Ectodermal cell (in vitro differentiated cells): ENCODE results near the gene NECAB2.
"Not testable (repeated sequence)": the region's sequence is repeated elsewhere in the genome, so short reads cannot be mapped to it uniquely, and the experiment has no call there.

Source experiments
- H3K27ac ChIP-seq: 2 replicates; pipeline ENCODE4 v1.7.0; 2013; ENCODE audit warnings: mild to moderate bottlenecking, low read depth, low read length; ENCODE audit not compliant: insufficient read depth, poor library complexity, severe bottlenecking
- H3K27me3 ChIP-seq: 2 replicates; pipeline ENCODE4 v1.7.0; 2013; ENCODE audit warnings: mild to moderate bottlenecking, low read length; ENCODE audit not compliant: insufficient read depth, control insufficient read depth, poor library complexity, severe bottlenecking
- H3K36me3 ChIP-seq: one replicate; pipeline ENCODE4 v1.7.0; 2013; ENCODE audit warnings: low read length; ENCODE audit not compliant: control insufficient read depth, insufficient read depth
- H3K4me1 ChIP-seq: one replicate; pipeline ENCODE4 v1.7.0; 2013; ENCODE audit warnings: low read length; ENCODE audit not compliant: control insufficient read depth, insufficient read depth
- H3K4me3 ChIP-seq: 2 replicates; pipeline ENCODE4 v1.7.0; 2013; ENCODE audit warnings: low read depth, low read length, control low read depth; ENCODE audit not compliant: insufficient read depth
- H3K9me3 ChIP-seq: 2 replicates; pipeline ENCODE4 v1.7.0; 2013; ENCODE audit warnings: mild to moderate bottlenecking, low read length, moderate library complexity; ENCODE audit not compliant: control insufficient read depth
- WGBS, 2 experiments: methylation state at CpG; one replicate each; pipeline ENCODE4 v1.1.7; 2013; ENCODE audit warnings: missing lambda C conversion rate in 2 of 2; 5-methylcytosine and 5-hydroxymethylcytosine counted together

Gene NECAB2

DNA sequence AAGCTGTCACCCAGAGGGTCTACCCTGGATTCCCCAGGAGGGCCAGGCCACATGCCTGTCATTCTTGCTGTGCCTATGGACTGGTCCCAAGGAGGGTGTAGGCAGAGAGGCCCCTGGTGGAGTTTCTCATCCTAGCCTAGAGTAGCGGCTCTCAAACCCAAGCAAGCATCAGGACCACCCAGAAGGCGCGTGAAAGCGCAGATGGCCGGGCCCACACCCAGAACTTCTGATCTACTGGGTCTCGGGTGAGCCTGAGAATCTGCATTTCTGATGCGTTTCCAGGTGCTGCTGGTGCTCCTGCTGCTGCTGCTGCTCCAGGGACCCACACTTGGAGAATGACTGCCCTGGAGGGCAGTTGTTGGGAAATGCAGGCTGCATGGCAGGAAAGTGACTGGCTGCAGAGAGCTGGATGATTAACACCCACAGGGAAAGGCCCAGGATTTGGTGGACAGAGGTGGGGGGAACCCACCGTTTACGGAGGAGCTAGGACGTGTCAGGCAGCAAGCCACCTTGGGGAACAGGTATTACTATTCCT, 24.5 kb upstream of the NECAB2 start:
- Histone ChIP-seq H3K36me3 (no peaks in the 10 kb centered on the region), H3K27me3 (no peaks in the 10 kb centered on the region), H3K4me1 (no peaks in the 10 kb centered on the region), H3K9me3 (no peaks in the 10 kb centered on the region), H3K4me3 (no peak overlapping the region), H3K27ac (no peak overlapping the region)
- 92 to 93% methylated on average over 10 of the region's 10 CpGs for WGBS, 2 experiments

- Histone ChIP-seq H3K9me3 (no peaks in the 10 kb centered on the region), H3K27ac (no peak overlapping the region), H3K27me3 (no peaks in the 10 kb centered on the region), H3K36me3 (no peaks in the 10 kb centered on the region), H3K4me1 (no peaks in the 10 kb centered on the region), H3K4me3 (no peak overlapping the region)
- 93 to 95% methylated on average over 10 of the region's 10 CpGs for WGBS, 2 experiments
Measured at GRCh38 chr16:83945587-83945986, 22.5 kb upstream of the NECAB2 start.

GRCh38 chr16:83946154-83946780, 21.8 kb upstream of the NECAB2 start:
- no peaks in the 10 kb centered on the region for H3K4me1 ChIP-seq
- 91 to 92% methylated on average over 24 of the region's 24 CpGs for WGBS, 2 experiments
- H3K27me3 ChIP-seq = no peaks in the 10 kb centered on the region
- no peaks in the 10 kb centered on the region for H3K9me3 ChIP-seq
- no peaks in the 10 kb centered on the region for H3K36me3 ChIP-seq
- no peak overlapping the region for H3K27ac ChIP-seq
- H3K4me3 ChIP-seq = no peak overlapping the region

DNA sequence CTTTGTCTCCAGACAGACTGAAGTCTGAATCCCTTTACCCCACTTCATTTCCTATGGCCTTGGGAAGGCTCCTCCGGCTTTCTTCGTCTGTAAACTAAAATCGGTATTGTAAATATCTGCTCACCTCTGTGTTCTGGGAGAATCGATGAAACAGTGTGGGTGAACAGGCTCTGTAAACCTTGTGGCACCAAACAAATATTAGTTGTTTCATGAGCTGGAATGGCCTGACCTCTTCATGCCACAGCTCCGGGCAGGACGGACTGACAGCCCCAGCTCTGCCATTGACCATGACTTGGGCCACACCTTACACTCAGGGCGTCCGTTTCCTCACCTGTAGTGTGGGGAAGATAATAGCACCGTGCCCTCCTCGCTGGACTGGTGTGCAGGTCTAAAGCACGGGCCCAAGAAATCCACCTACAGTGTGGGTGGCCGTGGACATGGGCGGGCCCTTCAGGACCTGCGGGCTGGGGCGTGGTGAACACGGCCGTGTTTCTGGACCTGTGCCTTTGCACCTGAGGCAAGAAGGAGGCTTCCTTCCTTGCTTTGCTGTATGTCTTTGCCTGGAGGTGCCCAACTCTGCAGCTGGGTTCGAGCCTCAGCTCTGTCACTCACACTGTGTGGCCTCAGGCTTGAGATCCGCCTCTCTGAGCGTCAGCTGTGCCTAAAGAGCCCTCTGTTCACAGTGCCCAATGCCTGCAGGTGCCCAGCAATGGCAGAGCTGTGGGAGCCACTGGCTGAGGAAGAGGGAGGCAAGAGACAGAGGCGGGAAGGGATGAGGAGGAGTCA, 21.1 kb upstream of the NECAB2 start:
- Histone ChIP-seq H3K36me3 (no peaks in the 10 kb centered on the region), H3K27me3 (no peaks in the 10 kb centered on the region), H3K27ac (no peak overlapping the region), H3K4me3 (no peak overlapping the region), H3K9me3 (no peaks in the 10 kb centered on the region), H3K4me1 (no peaks in the 10 kb centered on the region)
- 81 to 85% methylated on average over 20 to 21 of the region's 21 CpGs for WGBS, 2 experiments

DNA sequence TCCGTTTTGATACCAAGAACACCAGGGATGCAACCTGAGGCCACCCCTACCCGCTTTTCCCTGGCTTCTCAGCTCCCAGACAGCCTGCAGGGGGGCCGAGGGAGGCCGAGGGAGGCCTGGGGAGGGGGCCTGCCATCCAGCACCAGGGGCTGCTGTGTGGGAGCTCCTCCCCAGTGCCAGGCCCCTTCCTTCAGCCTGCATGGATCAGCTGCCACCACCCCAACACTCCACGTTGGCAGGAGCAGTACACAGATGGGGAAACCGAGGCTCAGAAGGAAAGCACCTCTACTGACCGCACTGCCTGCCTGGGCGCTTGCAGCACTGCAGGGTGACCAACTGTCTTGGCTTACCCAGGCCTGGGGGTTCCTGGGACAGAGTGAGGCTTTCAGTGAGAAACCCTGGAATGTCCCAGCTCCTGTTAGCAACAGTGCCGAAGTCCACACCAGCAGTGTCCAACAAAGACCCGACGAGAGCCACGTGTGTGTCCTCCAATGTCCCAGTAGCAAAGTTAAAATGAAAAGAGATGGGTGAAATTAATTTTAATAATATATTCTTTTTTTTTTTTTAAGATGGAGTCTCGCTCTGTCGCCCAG, 20.3 kb upstream of the NECAB2 start:
- Histone ChIP-seq H3K36me3 (no peaks in the 10 kb centered on the region), H3K9me3 (no peaks in the 10 kb centered on the region), H3K27me3 (peaks cover 4% of the 10 kb centered on the region), H3K4me1 (no peaks in the 10 kb centered on the region), H3K4me3 (no peak overlapping the region), H3K27ac (no peak overlapping the region)
- 91 to 92% methylated on average over 14 of the region's 14 CpGs for WGBS, 2 experiments

GRCh38 chr16:83948914-83949723, 18.9 kb upstream of the NECAB2 start:
- Histone ChIP-seq H3K4me3 (no peak overlapping the region), H3K36me3 (no peaks in the 10 kb centered on the region), H3K9me3 (no peaks in the 10 kb centered on the region), H3K27ac (no peak overlapping the region), H3K27me3 (peaks cover 18% of the 10 kb centered on the region), H3K4me1 (peaks cover 9% of the 10 kb centered on the region)
- WGBS, 2 experiments = 85 to 88% methylated on average over 13 of the region's 13 CpGs

DNA sequence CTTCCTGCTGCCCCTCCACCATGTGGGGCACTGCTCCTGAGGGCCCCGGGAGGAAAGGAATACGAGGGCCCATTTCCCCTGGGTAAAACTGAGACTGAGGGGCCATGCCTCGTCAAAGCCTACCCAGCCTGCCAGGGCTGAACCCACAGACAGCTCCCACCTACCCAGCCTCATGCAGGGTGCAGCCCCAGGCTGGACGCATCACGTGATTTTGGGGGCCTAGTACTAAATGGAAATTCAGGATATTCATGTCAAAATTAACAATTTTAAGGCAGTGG, 18.4 kb upstream of the NECAB2 start:
- Histone ChIP-seq H3K4me1 (peaks cover 10% of the 10 kb centered on the region), H3K9me3 (no peaks in the 10 kb centered on the region), H3K36me3 (no peaks in the 10 kb centered on the region), H3K27ac (no peak overlapping the region), H3K27me3 (peaks cover 23% of the 10 kb centered on the region), H3K4me3 (no peak overlapping the region)
- WGBS, 2 experiments = 86 to 93% methylated on average over 5 of the region's 5 CpGs

DNA sequence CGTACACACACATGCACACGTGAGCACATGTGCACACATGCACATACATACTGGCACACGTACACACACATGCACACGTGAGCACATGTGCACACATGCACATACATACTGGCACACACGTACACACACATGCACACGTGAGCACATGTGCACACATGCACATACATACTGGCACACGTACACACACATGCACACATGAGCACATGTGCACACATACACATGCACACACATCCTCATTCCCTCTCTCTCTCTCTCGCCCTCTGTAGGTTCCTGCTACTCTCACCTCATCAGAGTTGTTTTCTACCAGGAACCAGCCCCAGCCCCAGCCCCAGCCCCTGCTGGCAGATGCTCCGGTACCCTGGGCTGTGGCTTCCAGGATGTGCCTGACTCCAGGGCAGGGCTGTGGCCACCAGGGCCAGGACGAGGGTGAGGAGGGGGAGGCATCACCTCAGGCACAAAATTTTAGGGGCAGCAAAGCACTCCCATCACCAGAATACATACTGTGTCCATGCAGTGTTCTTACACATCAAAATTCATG, 17.1 kb upstream of the NECAB2 start:
- H3K27ac ChIP-seq, H3K4me3 ChIP-seq, H3K4me1 ChIP-seq, H3K9me3 ChIP-seq, H3K36me3 ChIP-seq: not testable (repeated sequence)
- WGBS, 2 experiments = 66 to 68% methylated on average over 4 to 5 of the region's 10 CpGs
- peaks cover 30% of the 10 kb centered on the region for H3K27me3 ChIP-seq

- Histone ChIP-seq H3K36me3 (no peaks in the 10 kb centered on the region), H3K27me3 (peaks cover 30% of the 10 kb centered on the region), H3K4me3 (no peak overlapping the region), H3K9me3 (no peaks in the 10 kb centered on the region), H3K4me1 (peaks cover 10% of the 10 kb centered on the region), H3K27ac (no peak overlapping the region)
- WGBS, 2 experiments = 48 to 54% methylated on average over 8 of the region's 8 CpGs
Measured at GRCh38 chr16:83951544-83951943, 16.5 kb upstream of the NECAB2 start.

GRCh38 chr16:83952587-83952939, 15.5 kb upstream of the NECAB2 start:
- H3K4me3 ChIP-seq = no peak overlapping the region
- H3K4me1 ChIP-seq = peaks cover 10% of the 10 kb centered on the region
- no peak overlapping the region for H3K27ac ChIP-seq
- peaks cover 30% of the 10 kb centered on the region for H3K27me3 ChIP-seq
- no peaks in the 10 kb centered on the region for H3K9me3 ChIP-seq
- WGBS, 2 experiments = 75 to 79% methylated on average over 8 of the region's 8 CpGs
- no peaks in the 10 kb centered on the region for H3K36me3 ChIP-seq
